CD4-positive, alpha-beta T cell treated with Interleukin-1 beta for 1 hour (primary cell): Measurements from ENCODE around the gene BLOC1S1.
A peak's percentile ranks its signal among the peaks of the same experiment; 100 is the strongest.

ENCODE experiments used
- DNase-seq, 2 donors: peaks; one replicate each; pipeline ENCODE4 v3.0.0-alpha.2; 2020 to 2022

Gene BLOC1S1

DNA sequence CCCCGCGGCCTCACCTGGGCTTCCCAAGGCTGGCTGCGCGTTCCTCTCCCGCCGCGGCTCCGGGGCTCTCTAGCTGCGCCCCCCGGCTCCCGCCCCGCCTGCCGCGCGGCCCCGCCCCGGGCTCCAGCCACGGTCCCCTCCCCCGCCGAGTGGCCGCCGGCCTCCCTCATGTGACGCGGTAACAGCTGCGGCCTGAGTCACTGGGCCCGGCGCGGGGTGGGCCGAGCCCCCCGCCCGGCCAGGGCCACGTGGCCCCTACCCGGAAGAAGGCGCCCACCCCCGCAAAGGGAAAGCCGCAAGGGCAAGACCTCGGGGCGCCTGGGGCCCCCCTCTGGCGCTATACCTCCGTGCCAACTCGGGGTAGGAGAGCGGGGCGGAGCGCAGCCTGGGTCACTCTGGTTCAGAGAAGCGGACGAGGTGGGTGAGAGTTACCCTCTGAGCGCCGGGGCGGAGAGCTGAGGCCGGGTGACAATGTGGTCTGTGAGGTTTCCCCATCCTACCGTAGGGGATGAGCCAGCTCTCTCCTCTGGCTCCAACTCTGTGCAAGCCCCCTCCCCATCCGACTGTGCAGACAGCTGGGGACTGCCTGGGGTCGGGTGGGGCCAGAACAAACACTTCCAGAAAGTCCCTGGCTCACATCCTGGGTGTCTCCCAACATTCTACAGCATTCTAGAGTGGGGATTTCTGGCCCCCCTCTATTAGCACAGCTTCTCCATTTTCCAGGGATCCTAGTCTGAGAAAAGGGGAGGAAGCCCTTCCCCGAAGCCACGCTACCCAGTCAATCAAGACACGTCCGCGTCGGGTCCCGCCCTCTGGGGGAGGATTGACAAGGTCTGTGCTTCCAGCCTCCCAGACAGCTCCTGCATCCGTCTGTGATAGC lies 13.3 kb downstream of the BLOC1S1 start, which contains the start of gene CD63:
TSS of gene CD63 (minus strand) at position 71 of the 880 bp plus-strand sequence. CDS start 668 bp downstream, outside the sequence.
- peak; percentile 63 to 71 for DNase-seq

DNA sequence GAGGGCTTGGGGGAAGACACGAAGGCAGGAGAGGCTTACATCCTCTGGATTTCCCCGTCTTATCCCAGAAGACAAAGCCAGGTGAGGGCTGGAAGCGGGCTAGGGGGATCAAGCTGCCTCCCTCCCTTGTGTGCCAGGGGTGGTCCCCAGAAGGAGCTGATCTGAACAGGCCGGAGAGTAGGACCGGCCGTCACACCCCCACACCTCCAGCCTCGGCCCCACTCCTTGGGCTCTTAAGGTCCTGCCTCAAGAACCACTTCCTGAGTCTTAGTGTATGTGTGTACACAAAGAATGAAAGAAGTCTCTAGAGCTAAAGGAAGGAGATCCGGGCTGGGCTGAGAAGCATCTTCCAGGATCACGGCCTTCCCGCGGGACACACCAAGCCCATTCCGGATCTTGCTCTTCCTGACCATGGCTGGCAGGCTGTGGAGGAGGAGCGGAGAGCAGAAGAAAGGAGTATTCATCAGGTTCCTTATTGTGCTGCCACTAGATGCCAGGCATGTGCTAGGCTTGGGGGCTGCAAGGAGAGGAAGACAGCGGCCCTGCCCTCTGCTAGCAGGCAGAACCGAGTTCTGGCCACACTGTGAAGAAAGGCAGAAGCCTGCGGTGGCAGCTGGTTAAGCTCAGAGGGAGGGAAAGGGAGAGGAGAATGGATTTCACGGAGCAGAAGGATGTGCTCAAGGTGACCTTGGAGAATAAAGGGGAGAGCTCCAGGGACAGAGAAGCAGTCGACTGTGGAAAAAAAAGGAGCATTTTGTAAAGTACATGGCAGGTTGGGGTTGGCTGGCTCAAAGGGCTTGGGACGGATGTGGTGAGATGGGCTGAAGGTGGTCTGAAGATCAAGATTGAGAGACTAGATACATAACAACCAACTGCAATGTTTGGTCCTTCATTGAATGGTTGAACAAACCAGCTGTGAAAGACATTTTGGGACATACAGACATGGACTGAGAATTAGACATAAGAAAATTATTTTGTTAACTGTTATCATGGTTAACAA lies 14.3 kb downstream of the BLOC1S1 start:
- DNase-seq: peak; percentile 32 to 45

DNA sequence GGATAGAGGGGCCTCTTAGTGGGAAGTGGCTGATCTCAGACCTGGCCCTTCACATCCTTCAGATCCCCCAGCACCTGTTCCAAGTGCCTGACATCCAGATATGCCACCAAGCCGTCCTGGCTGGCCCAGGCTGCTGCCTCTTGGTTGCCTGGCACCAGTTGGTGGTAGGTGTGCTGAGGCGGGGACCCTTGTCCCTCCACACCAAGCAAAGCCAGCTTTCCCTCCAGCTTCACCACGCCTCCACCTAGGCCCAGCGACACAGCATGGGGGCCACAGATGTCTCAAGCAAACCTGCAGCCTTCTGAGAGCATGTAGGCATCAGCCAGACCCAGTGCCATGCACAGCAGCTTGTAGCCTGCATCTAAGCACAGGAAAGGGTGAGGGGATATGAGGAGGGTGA lies 16.4 kb downstream of the BLOC1S1 start:
- DNase-seq: no peak

DNA sequence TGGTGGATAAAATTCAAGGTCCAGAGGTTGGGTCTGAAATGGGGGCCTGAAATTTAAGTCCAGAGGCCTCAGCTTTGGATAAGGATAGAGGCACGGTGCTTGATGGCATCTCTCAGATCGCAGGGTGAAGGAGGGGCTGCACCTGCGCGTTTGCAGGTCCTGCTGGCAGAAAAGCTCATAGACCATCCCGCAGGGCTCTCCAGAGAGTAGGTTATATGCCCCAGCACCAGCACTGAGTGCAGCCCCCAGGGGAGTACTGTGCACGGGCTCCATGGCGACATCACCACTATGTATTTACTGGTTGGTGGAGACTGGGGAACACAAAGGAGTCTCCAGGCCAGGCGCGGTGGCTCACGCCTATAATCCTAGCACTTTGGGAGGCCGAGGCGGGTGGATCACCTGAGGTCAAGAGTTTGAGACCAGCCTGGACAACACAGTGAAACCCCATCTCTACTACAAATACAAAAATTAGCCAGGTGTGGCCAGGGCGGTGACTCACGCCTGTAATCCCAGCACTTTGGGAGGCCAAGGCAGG lies 17.2 kb downstream of the BLOC1S1 start:
- no peak for DNase-seq

DNA sequence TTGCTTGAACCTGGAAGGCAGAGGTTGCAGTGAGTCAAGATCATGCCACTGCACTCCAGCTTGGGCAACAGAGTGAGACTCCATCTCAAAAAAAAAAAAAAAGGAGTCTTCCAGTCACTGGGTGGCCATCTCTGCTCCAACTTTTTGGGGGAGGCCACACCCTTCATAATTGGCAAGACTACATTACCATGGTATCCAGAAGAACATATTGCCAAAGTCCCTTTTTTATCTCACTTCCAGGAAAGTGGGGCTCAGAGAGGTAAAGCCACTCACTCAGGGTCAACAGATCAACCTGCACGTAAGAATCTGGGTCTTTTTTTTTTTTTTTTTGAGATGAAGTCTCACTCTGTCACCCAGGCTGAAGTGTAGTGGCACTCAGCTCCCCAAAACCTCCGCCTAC lies 18.0 kb downstream of the BLOC1S1 start:
- DNase-seq: no peak

DNA sequence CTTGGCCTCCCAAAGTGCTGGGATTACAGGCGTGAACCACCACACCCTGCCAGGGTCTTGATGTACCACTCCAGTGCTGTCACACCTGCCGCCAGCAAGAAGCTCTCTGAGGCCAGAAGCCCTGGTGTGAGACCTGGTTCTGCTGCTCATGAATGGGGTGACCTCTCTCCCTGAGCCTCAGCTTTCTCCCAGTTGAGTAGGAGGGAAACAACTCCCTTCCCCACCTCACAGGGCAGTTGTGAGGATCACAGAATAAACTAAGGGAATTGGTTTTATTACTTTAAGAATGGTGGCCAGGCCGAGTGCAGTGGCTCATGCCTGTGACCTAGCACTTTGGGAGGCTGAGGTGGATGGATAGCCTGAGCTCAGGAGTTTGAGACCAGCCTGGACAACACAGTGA lies 18.7 kb downstream of the BLOC1S1 start:
- no peak for DNase-seq

DNA sequence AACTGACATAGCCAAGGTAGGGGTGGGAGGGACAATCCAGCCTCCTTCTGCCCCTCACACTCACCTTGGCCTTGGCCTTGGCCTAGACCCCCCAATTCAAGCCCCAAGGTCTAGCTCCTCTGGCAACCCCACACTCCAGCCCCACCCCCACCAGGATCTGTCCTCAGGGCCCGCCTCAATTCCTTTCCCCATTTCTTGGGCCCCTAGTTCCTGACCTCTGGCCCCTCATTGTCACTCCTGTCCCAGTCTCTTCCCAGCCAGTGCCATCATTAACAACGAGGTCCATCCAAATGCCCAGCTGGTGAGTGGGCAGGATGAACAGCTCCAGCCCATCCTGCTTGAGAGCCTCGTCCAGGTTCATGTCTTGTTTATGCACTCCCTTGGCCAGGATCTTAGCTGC lies 20.2 kb downstream of the BLOC1S1 start:
- DNase-seq: no peak

DNA sequence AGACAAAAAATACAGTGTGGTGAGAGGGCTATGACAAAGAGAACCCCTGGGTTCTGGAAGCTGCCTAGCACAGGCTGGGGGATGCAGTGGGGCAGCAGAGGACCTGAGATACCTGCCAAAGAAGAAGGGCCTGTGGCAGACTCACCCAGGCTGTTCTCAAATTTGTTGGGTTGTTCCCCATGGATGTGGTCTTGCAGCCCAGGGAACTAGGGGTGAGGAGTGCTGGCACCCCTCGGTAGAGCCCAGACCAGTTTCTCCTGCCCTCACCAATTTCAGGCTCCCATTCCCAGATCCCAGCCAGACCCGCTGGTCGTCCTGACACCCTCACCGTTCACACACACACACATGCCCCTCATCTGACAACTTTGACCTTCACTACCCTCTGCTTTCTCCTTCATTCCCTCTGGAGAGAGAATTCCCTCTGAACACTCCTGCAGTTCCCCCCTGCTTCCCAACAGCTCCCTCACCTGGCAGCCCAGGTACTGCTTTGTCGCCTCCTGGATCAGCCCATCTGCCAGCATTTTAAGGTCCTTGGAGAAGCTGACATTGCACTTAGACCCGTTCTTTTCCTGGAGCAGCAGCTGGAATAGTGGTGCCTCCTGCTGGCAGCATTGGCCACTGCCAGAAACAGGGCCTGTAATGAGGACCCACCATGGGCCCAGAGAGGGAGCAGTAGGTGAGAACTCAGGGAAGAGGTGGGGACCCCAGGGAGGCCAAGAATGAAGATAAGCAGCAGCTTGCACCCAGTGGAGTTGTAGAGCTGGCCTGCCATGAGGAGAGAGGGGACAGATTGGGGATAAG lies 21.1 kb downstream of the BLOC1S1 start:
- DNase-seq: peak; percentile 62 to 67

DNA sequence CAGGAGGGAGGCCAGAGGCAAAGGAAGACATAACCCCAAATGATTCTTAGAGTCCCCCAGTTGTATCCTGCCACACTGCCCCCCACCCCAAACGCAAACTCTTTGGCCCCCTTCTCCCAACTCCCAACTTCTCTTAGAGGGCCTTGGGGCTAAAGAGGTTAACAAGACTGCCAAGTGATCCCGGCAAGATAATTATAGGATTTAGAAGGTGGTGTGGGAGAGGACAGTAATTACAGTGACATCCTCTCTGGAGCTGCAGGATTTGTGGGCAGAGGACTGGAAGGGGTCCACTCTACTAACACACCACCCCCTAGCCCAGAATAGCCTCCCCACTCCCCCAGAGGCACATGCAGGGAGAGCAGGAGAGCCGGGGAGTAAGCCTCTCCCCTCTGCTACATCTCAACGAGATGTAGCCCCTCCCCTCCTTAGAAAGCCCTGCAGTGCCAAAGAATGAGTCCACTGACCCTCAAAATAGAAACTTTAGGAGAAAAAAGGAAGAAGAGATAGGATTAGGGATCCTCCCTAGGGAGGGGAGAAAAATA lies 21.8 kb downstream of the BLOC1S1 start:
- no peak for DNase-seq

DNA sequence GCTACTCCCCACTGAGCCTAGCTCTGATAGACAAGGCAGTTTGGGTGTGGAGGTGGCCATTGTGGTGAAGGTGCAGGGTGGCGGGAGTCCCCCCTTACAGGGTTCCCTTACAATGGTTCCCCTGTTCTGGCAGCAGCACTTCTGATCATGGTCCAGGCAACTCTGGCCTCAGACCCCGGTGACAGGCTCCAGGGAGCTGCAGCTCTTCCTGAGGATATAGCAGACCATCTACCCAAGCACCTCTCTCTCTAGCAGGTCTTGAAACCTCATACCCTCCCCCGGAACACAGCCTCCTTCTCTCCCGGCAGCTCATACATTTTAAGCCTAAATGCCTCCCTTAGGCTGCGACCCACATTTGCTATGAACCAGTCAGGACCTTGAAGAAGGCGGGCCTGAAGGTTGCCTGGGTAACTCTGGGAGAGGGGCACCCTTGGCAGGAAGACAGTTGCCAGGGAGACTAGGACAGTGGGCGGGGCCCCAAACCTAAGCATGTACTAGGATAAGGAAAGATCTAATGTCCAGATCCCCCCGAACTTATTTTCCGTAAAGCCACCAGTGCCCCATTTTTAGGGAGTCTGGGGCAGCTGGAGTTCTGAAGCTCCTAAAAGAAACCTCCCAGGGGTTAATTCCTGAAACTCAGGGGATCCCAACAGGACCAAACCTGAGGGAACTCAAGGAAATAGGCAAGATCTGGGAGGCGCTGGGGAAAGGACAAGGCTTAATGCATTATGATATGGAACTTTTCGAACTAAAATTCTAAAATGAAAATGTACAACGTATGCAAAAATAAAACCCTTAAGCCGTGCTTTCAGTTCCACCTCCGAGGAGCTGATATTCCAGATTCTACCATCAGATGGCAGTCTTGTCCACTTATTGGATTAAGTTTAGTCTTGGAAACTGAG lies 22.5 kb downstream of the BLOC1S1 start:
- DNase-seq: peak; percentile 82 to 91

DNA sequence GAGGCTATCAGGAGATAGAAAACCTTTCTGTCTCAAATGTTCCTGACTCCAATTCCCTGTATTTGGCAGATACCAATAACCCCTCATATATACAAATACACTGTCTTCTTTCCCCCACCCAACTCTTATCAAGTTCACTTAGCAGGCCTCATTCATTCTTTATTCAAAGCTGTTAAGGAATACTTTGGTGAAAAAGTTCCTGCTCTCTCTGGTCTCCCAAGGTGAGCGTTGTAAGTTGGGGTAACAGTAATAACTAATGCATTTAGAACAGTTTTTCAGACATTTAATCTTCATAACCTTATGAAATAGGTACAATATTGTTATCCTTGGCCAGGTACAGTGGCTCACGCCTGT lies 23.2 kb downstream of the BLOC1S1 start:
- no peak for DNase-seq

DNA sequence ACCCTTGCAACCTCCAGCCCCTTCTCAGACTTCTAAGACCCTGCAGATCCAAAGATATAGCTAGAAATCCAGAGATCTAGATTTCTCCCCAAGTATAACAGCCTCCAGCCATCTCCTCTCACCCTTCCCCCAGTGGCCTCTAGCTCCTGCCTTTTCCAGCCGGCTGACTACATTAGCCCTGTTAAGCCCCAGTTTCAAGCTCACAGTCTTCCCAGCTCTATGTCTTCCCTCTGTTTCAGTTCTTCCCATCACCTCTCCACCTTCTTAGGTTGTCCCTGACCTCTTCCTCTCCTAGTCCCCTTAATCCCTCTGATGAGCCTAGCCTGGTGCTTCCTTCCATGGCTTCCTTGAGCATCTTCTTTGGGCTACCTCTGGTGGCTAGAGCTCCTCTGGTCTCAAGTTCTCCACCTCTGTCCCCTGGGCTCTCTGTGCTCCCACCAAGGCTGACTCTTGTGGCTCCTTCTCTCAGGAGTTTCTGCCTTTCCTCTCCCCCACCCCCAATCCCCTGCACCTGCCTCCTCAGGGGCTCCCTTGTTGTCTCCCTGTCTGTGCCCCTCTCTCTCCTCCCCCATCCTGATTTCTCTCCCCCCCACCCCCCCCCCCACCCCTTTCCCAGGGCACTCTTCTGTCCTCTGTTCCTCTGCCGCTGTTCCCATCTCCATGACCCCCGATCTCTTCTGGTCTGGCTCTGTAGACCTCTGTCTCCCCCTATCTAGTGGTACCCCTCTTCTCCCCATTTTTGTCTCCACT lies 26.3 kb downstream of the BLOC1S1 start:
- no peak for DNase-seq

DNA sequence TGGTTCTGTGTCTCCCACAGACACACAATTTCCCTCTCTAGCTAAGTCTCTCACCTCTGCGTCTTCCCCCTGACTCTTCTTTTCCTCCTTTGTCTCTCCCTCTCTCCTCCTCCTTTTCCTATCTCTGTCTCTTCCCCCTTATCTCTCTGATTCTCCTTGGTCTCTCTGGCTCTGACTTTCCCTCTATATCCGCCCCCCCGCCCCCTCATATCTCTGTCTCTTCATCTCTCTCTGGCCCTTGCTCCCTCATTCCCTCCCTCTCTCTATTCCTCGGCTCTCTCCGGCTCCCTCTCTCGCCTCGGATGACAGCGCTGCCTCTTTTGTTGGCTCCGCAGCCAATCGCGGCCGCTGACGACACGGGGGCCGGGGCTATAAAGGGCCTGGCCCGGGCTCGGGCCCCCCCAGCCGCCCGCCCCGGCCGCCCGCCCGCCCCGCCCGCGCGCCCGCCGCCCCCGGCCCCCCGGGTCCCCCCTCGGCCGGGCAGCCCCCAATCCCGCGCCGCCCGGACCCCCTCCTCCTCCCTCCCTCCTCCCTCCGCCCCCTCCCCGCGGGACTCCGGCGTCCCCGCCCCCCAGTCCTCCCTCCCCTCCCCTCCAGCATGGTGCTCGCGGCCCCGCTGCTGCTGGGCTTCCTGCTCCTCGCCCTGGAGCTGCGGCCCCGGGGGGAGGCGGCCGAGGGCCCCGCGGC lies 27.0 kb downstream of the BLOC1S1 start, which contains the start of gene GDF11:
TSS of gene GDF11 (plus strand) at position 404 of the 687 bp plus-strand sequence. CDS start at position 599, 195 bp downstream.
- DNase-seq: peak; percentile 72 to 83

DNA sequence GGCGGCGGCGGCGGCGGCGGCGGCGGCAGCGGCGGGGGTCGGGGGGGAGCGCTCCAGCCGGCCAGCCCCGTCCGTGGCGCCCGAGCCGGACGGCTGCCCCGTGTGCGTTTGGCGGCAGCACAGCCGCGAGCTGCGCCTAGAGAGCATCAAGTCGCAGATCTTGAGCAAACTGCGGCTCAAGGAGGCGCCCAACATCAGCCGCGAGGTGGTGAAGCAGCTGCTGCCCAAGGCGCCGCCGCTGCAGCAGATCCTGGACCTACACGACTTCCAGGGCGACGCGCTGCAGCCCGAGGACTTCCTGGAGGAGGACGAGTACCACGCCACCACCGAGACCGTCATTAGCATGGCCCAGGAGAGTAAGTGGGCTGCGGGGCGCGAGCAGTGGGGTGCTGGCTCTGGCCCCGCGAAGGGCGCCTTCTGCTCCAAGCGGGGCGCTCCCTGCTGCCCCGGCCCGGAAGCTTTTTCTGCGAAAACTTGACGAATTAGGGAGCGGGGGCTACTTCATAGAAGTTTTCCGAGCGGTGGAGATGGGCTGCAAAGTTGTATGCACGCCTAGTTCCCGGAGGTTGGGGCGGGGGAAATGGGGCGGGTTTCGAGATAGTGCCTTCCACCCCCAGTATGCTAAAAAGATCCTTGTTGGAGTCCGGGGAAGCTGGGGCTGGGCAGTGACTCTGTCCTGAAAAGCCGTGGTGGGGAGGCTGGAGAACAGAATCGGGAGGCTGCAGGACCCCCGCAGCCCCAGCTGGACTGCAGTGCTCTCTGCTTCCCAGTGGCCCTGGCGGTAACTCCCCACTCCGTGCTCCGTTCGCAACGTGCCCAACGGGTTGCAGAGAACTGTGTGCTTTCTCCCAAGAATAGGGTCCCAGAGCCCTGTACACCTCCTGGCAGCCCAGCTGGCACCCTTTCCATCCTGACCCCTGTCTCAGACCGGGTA lies 27.8 kb downstream of the BLOC1S1 start:
- DNase-seq: peak; percentile 48 to 50

DNA sequence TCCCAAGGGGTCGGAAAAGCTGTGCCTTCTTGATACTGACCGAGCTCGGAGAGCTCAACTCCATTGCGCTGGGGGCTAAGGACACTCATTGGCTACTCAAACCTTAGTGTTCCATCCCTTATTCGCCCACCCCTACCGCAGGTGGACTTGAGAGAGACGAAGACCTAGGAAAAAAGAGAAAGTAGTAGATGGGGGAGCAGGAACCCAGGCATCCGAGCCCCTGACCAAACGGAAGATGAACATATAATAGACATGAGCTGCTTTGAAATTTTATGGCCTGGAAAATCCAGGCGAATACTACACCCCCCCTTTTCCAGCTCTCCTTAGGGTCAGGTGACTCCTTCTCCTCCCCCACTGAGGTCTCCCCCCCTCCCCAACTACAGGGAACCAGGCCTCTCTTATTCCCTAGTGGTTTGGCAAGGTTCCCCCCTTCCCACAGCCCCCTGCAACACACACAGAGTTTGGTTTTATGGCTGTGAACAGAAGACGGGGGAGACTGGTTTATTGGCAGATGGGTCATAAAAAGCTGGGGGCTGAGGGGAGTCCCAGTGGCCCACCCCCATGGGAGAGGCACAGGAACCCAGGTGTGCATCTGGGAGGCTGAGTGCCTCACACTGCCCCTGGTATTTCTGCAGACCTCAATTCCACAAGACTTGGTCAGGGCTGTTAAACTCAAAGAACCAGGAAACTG lies 28.6 kb downstream of the BLOC1S1 start:
- no peak for DNase-seq

DNA sequence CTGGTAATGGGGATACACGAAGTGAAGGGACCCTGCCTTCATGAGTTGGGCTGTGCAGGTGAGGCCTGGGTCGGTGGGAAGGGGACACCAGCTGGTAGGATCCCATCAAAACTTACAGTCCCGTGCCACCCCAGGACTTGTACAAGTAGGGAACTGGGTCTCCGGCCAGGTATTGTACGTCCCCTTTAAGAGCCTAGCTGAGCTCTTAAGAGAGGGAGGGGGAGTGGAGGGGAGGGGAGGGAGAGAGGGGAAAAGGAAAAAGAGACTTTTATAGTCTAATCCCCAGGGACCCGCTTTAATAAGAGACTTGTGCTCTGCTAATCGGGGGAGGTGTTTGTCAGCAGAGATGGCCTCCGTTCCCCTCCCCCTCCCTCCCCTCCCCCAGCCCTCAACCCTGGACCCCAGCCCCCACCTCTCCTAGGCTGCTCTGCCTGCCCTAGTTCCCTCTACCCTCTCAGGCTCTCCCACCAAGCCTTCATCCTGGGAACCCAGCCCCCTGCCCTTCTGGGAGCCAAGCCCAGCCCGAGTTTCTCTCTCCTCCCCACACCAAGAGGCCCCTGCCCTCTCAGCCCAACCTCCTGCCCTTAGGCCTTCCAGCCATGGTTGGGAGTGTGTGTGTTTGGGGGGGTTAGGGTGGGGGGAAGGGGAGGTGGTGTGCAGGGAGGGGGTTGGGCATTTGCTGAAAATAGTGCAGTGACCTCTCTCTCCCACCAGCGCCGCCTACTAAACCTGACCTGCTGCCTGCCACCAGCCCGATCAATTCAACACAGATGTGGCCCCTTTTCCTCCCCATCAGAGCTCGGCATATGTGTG lies 29.7 kb downstream of the BLOC1S1 start:
- no peak for DNase-seq
